Stimulated activated CD8-positive, alpha-beta memory T cell treated with anti-CD3 and anti-CD28 coated beads, Interleukin-2, amount 100 ng/mL, for 1 hour (primary cell): ENCODE results near the gene FOXL2.

Source experiments
- DNase-seq, 2 donors: peaks; one replicate each; pipeline ENCODE4 v3.0.0-alpha.2; 2020; ENCODE audit warnings: low read depth in 2 of 2

Gene FOXL2

GRCh38 chr3:138945709-138946662, 951 bp downstream of the FOXL2 start:
- DNase-seq = no peak

- DNase-seq = no peak
Measured at GRCh38 chr3:138944929-138945708, 1.8 kb downstream of the FOXL2 start.

- no peak for DNase-seq
Measured at GRCh38 chr3:138944654-138944928, 2.3 kb downstream of the FOXL2 start.

GRCh38 chr3:138943724-138944653, 2.9 kb downstream of the FOXL2 start:
- no peak for DNase-seq

GRCh38 chr3:138942861-138943623, 3.9 kb downstream of the FOXL2 start:
- DNase-seq = no peak

- no peak for DNase-seq
Measured at GRCh38 chr3:138942271-138942670, 4.7 kb downstream of the FOXL2 start.

GRCh38 chr3:138941259-138941885, 5.6 kb downstream of the FOXL2 start:
- DNase-seq = no peak

GRCh38 chr3:138940446-138940845, 6.5 kb downstream of the FOXL2 start:
- DNase-seq = no peak

GRCh38 chr3:138939561-138940241, 7.2 kb downstream of the FOXL2 start:
- no peak for DNase-seq

GRCh38 chr3:138938877-138939560, 7.9 kb downstream of the FOXL2 start:
- DNase-seq = no peak

- no peak for DNase-seq
Measured at GRCh38 chr3:138938056-138938876, 8.7 kb downstream of the FOXL2 start.

GRCh38 chr3:138937690-138938055, 9.3 kb downstream of the FOXL2 start:
- DNase-seq = no peak

GRCh38 chr3:138936741-138937689, 9.9 kb downstream of the FOXL2 start:
- DNase-seq = no peak

GRCh38 chr3:138935863-138936740, 10.8 kb downstream of the FOXL2 start:
- DNase-seq = peak; percentile 24 to 54

- DNase-seq = no peak
Measured at GRCh38 chr3:138935505-138935862, 11.5 kb downstream of the FOXL2 start.

- no peak for DNase-seq
Measured at GRCh38 chr3:138933981-138934691, 12.8 kb downstream of the FOXL2 start.
